Amniotic stem cell (primary cell): ENCODE measurements around the gene VN1R4.
A peak's percentile ranks its signal among the peaks of the same experiment; 100 is the strongest.
"Not testable (repeated sequence)": the region's sequence is repeated elsewhere in the genome, so short reads cannot be mapped to it uniquely, and the experiment has no call there.

Experiments used
- DNase-seq: peaks from one replicate; lab custom pipeline; 2025; lab: John Stamatoyannopoulos, UW

Gene VN1R4, protein sequence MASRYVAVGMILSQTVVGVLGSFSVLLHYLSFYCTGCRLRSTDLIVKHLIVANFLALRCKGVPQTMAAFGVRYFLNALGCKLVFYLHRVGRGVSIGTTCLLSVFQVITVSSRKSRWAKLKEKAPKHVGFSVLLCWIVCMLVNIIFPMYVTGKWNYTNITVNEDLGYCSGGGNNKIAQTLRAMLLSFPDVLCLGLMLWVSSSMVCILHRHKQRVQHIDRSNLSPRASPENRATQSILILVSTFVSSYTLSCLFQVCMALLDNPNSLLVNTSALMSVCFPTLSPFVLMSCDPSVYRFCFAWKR

DNA sequence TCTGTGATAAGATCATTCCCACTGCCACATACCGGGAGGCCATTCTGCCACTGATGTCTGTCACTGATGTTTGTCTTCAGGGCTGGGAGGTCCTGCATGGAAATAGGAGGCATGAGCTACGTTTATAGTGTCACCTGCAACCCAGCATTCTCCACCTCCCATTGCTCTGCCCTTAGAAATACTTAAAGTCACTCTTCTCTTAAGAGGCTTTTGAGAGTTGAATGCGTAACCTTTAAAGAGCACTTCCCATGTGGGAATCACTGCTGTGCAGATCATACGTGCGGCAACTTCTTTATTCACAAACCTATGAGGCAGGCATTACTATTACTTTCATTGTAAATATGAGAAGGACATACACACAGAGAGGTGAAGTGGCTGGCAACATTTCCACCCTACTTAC, at the start of gene VN1R4:
TSS of gene VN1R4 (minus strand) at position 101 of the 400 bp plus-strand sequence. CDS start at position 43, 58 bp downstream.
- DNase-seq = not testable (repeated sequence)

DNA sequence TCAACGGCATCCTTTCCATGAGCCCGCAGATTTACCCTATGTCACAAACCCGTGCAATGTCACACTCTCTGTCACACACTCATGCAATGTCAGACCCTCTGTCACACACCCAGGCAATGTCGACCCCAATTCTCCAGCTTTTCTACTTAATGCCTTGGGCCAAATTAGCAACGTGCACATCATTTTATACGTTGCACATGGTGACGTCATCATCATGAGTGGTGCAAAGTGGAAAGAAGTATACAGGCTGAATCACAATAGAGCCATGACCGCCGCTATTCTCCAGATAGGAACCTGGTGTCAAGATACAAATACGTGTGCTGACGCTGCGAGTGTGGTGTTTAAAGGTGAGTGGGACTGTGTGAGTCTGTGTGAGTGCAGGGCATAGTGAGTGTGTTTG, 44.4 kb upstream of the VN1R4 start:
- no peak for DNase-seq

DNA sequence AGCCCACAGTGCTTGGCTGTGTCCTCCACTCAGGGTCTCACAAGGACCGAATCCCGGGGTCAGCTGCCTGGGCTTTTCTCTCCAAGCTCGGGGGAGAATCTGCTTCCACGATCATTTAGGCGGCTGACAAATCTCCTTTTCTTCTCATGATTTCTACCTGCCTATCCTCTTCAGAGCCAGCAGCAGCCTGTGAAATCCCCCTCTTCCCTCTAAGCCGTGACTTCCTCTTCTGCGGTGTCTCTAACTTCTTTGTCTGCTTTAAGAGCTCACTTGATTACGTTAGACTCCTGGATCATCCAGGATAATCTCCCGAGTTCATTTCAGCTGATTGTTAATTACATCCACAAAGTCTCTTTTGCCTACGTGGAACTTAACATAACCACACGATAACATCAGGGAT, 43.5 kb upstream of the VN1R4 start:
- DNase-seq = no peak

DNA sequence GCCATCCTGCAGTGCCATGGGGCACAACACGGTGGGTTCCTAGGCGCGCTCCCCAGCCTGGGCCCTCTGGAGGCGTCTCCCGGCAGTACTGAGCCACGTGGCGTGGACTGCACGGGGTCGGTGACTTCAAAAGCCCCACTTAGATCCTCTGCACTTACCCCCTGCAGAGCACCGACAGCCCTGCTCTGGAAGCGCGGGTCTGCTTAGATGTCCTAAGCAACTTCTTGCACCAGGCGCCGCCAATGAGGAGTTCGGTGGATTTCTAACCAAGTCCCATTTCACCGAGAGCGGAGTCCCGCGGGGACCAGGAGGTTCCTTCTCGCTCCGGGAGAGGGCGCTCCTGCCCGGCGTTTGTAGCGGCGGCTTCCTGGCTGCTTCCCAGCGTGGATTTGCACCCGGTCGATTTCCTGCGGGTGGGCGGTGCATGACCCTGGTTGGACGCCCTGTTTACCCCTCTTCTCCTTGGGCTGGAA, 40.9 kb upstream of the VN1R4 start:
- DNase-seq = no peak

DNA sequence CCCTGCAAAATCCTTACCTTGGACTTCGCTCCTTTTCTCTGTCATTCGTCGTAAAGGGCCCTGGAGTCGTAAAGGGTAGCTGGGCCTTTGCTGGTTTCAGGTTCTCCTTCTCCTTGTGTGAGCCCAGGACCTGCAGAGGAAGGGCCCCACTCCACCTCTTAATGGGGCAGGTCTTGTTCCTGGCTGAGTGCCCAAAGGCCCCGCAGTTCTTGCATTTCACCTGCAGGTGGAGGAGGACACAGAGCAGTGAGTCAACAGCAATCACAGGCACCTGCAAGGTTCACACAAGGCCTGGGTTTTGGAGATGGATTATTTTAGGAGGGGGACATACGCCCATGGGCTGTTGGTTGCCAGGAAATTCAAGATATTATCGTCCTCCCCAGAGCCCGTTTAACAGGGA, 33.8 kb upstream of the VN1R4 start:
- DNase-seq = not testable (repeated sequence)

DNA sequence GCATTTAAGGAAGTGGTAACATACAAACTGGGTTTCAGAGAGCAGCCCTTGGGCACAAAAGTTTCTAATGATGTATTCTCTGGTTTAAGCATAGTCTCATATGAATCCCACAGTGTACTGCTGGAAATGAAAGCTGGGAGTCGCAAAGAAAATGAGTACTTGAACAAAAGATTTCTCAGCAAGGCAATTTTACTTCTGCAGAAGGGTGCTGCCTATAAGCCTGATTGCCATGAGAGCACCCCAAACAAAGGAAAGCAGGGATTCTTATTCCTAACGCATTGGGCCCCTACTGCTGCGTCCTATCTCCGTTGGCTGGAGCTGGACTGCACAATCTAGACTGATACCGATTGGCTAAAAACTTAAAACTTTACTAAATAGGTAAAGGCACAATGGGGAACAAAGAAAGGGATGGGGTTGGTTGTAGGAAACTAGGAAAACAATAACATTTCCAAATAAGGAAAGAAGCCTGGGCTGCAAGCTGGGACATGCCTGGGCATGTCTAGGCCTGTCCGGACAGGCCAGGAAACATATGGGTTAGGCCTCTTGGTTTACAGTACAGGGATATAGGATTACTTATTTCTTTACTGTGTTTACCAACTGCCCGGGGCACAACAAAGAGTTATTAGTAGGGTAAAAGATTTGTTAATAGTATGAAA, 27.4 kb upstream of the VN1R4 start:
- no peak for DNase-seq

DNA sequence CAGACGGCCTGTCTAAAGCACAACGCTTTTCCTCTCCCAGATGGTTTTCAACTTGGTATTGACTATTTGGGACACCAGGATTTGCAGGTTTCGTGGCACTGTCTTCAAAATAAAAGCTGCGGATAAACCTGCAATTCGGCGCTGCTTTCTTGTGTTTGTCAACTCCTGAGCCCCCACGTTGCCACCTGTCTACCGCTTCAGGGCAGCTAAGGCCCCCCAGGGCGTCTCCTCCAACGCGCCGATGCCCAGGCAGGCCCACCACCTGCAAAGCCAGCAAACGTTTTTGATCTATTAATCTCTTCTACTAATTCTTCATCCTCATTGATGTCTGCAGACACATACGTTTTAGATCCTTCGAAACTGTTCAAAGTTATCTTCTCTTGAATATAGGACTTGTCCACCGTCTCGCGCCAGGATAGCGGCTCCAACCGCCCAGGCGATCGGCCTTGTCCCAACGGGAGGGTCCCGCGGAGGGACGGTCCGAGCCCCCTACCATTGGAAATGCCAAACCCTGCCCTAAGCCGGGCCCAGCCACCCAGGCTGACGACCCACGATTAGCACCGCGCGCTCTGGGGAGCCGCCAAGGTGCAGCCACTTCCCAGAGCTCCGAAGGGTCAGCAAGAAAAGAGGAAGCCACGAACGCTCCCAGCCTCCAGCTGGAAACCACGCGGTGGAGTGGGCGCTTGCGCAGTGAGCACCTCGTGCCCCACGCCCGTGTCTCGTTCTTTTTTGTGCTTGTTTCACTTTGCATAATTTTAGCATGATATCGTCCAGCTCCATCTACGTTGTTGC, 23.4 kb upstream of the VN1R4 start:
- no peak for DNase-seq

DNA sequence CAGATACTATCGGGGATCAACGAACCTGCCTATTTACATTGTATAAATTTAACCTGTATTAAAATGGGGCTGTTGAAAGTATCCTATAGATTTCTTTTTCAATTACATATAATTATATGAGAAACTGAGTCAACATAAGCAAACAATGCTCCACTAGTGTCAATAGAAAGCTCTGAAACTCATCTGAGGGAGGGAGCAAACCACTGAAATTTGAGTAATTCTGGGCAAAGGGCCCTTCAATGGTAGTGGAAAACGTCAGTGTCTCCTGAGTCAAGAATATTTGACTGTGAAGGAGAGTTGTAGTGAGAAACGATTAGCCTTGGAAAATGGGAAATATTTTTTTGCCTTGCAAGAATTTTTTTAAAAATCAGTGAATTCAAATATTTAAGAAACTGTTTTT, 17.6 kb upstream of the VN1R4 start:
- no peak for DNase-seq

DNA sequence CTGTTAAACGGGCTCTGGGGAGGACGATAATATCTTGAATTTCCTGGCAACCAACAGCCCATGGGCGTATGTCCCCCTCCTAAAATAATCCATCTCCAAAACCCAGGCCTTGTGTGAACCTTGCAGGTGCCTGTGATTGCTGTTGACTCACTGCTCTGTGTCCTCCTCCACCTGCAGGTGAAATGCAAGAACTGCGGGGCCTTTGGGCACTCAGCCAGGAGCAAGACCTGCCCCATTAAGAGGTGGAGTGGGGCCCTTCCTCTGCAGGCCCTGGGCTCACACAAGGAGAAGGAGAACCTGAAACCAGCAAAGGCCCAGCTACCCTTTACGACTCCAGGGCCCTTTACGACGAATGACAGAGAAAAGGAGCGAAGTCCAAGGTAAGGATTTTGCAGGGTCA, 14.4 kb upstream of the VN1R4 start:
- DNase-seq = not testable (repeated sequence)

DNA sequence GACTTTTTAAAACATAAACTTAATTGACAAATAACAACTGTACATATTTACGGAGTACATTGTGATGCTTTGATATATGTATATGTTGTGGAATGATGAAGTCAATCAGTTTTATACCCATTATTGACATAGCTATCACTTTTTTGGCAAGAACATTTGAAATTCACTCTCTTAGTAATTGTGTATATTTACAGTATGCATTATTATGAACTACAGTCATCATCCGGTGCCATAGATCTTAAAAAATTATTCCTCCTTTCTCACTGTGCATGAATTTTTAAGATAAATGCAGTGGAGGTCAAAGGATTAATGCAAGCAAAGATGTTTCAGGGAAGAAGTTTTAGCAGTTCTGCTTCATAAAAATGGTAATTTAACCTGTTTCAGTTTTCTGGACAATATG, 8.0 kb upstream of the VN1R4 start:
- DNase-seq = no peak

DNA sequence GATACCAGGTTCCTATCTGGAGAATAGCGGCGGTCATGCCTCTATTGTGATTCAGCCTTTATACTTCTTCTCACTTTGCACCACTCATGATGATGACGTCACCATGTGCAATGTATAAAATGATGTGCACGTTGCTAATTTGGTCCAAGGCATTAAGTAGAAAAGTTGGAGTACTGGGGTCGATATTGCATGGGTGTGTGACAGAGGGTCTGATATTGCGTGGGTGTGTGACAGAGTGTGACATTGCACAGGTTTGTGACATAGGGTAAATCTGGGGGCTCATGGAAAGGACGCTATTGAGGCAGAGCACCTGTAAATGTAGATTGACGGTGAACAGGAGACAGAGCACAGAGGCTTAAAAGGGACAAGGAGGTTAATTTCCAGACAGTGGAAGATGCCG, 4.5 kb upstream of the VN1R4 start:
- DNase-seq = no peak

DNA sequence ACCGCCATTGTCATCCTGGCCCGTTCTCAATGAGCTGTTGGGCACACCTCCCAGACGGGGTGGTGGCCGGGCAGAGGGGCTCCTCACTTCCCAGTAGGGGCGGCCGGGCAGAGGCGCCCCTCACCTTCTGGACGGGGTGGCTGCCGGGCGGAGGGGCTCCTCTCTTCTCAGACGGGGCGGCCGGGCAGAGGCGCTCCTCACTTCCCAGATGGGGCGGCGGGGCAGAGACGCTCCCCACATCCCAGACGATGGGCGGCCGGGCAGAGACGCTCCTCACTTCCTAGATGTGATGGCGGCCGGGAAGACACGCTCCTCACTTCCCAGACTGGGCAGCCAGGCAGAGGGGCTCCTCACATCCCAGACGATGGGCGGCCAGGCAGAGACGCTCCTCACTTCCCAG, 2.3 kb upstream of the VN1R4 start:
- DNase-seq = not testable (repeated sequence)

DNA sequence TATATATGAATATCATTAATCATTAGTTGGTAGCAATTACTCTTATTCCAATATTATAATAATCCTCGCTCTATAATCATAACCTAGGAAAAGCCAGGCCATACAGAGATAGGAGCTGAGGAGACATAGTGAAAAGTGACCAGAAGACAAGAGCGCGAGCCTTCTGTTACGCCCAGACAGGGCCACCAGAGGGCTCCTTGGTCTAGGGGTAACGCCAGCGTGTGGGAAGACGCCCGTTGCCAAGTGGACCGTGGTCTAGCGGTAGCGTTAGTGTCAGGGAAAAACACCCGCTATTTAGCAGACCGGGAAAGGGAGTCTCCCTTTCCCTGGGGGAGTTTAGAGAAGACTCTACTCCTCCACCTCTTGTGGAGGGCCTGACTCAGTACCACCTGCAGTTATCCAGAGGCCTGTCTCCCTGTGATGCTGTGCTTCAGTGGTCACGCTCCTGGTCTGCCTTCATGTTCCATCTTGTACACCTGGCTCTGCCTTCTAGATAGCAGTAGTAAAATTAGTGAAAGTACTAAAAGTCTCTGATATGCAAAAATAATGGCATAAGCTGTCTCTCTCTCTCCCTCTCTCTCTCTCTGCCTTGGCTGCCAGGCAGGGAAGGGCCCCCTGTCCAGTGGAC, 9.7 kb downstream of the VN1R4 start, which contains the start of gene VN1R2:
TSS of gene VN1R2 (plus strand) at position 578 of the 628 bp plus-strand sequence. CDS start 84 bp downstream, outside the sequence.
- DNase-seq = not testable (repeated sequence)

DNA sequence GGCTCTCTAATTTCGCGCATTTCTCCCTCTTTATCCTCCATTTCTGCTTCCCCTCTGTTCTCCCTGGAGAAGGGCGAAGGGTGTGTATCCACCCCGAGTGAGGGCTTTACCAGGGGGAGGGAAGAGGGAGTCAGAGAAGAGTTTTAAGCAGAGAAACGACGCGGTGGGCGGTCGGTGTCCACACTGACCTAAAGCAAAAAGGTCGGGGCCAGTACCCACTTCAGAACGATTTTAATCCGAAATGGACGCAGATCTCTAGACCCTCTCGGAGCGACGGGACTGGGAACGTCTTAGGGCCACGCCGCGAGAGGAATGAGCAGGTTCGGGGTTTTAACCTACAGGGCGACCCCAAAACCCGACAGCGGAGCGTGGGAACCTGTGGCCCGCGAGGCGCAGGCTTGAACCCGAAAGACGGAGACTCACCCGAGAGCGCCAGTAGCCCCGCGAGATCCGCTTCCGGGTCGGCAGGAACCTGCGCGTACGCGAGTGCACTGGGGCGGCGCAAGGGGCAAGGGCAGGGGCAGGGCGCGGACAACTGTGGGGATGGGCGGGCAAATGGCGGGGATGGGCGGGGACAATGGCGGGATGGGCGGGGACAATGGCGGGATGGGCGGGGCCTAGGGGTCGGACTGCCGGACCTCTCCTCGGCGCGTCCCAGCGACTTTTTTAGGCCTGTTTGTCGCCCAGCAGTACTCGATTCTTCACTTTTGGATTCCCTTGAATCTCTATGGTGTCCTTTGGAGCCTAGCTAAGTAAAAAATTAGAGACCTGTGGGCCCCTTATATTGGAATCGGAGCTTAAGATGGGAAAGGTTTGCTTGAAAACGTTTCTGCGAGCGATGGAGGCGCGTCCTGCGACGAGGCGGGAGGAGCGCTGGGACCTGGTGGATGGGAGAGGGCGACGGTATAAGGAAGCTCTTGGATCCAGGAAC, 12.8 kb downstream of the VN1R4 start, which contains the start of gene ZNF677:
TSS of gene ZNF677 (minus strand) at position 463 of the 931 bp plus-strand sequence. CDS start 3,323 bp downstream, outside the sequence.
- DNase-seq = peak; percentile 24

DNA sequence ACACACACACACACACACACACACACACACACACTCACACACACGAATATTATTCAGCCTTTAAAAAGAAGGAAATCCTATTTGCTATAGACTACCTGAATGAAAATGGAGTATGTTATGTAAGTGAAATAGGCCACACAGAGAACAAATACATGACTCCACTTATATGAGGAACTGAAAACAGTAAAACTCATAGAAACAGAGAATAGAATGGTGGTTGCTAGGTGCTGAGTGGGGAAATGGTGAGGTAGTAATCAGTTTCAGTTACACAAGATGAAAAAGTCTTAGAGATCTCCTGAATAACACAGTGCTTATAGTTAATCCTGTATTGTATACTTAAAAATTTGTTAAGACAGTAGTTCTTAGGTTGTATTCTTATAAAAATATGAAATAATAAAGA, 21.0 kb downstream of the VN1R4 start:
- DNase-seq = no peak

DNA sequence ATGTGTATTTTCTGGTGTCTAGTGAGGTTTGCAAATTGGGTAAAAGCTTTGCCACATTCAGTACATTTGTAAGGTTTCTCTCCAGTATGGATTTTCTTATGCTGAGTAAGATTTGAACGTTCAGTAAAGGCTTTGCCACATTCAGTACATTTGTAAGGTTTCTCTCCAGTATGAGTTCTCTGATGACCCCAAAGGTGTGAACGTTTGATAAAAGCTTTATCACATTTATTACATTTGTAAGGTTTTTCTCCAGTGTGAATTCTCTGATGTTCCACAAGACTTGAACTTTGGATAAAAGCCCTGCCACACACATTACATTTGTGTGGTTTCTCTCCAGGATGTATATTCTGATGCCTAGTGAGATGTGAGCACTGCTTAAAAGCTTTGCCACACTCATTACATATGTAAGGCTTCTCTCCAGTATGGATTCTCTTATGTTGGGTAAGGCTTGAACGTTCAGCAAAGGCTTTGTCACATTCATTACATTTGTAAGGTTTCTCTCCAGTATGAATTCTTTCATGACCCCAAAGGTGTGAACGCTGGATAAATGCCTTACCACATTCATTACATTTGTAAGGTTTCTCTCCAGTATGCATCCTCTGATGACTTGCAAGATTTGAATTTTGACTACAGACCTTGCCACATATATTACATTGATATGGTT, 30.3 kb downstream of the VN1R4 start:
- no peak for DNase-seq

DNA sequence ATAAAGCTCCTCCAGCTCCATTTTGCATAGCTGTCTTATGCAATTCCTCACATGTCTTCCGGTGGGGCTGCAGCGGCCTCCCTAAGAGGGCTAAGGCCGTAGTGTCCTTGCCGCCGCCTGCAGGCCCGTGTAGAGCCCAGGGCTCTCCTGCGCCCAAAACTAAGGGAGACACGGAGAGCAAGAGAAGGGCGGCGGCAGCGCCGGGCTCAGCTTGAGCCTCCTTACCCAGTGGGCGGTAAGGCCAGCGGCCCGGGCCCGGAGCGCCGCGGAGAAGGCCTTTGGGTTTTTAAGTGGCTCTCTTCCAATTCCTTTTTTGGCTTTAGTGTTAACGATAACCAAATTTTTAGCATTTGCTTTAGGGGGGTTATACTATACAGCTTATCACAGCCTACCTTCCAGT, 42.9 kb downstream of the VN1R4 start:
- no peak for DNase-seq

DNA sequence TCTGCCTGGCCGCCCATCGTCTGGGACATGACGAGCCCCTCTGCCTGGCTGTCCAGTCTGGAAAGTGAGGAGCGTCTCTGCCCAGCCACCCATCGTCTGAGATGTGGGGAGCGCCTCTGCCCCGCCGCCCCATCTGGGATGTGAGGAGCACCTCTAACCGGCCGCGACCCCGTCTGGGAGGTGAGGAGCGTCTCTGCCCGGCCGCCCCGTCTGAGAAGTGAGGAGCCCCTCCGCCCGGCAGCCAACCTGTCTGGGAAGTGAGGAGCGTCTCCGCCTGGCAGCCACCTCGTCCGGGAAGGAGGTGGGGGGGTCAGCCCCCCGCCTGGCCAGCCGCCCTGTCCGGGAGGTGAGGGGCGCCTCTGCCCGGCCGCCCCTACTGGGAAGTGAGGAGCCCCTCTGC, 44.8 kb downstream of the VN1R4 start:
- DNase-seq = not testable (repeated sequence)
